ENCODE results near the gene KRTAP16-1. TPM values are rescaled to one million over a fixed set of nuclear protein-coding genes. Genes with fewer than 3 reads are reported as not detected.

KRTAP16-1 gene
- total RNA-seq, 4 donors from 2014 or later = 5.9 TPM; not detected in 3

GRCh38 chr17:41267711-41268110 lies 41.4 kb downstream of the KRTAP16-1 start:
- TF ChIP-seq CTCF (IDR thresholded peaks at IDR 0.05) (no peak), POLR2A (IDR thresholded peaks at IDR 0.05) (no peak)
- 91% methylated on average over 3 of the region's 3 CpGs; no CpG with 5 or more reads in 1 of the 2 donors for WGBS, 2 donors
- intact Hi-C loops (cut with DNase I; ENCODE audit: low total_unique reads) = no loop called here
- no peak overlapping the region for H3K4me3 ChIP-seq (ENCODE audit: low read depth, poor library complexity, severe bottlenecking)
- DNase-seq (ENCODE audit: low spot score in 2 of 2) = no peak

DNA sequence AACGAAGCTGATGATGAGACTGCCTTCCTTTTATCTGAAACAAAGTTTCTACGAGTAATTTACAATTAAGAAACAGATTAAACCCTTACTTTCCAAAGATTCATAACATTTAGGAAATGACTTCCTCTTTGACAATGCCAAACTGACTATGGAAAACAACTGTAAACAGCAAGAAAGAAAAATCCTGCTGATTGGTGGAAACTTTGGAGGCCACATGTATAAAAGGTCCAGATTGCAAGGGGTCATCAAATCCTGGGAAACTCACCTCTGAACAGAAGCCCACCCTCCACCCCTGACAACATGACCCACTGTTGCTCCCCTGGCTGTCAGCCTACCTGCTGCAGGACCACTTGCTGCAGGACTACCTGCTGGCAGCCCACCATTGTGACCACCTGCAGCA lies 44.0 kb downstream of the KRTAP16-1 start, which contains the start of gene KRTAP9-6:
KRTAP9-6 (plus strand) TSS at position 301 of the 400 bp plus-strand sequence; CDS start at position 301, 0 bp downstream.
- no peak for TF ChIP-seq POLR2A (IDR thresholded peaks at IDR 0.05)
- TF ChIP-seq CTCF (IDR thresholded peaks at IDR 0.05) = no peak

DNA sequence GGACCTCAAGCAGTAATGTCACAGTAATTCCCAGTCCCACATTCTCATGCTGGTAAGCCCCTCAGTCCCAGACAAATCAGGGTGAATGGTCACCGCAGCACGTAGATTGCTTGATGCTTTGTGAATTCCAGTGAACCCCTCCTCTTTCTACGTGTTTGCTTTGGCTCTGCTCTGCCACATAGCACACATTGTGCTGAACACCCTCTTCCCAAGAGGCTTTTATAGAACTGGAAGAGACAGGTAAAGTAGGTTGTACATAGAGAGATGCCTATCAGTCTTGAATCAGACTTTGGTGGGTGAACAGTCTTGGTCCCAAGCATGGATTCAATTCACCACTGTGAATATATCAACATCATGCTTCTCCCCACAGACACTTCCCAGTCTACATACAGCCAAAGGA lies 44.5 kb downstream of the KRTAP16-1 start:
- 86 to 90% methylated on average over 3 of the region's 3 CpGs for WGBS, 2 donors
- intact Hi-C loops (cut with DNase I; ENCODE audit: low total_unique reads) = no loop called here
- TF ChIP-seq POLR2A (IDR thresholded peaks at IDR 0.05) (no peak), CTCF (IDR thresholded peaks at IDR 0.05) (no peak)
- H3K4me3 ChIP-seq (ENCODE audit: low read depth, poor library complexity, severe bottlenecking) = no peak overlapping the region
- DNase-seq (ENCODE audit: low spot score in 2 of 2) = no peak

More for the DNA sequence above, 44.0 kb downstream of the KRTAP16-1 start, which contains the start of gene KRTAP9-6:
- H3K4me3 ChIP-seq (ENCODE audit: low read depth, poor library complexity, severe bottlenecking) = no peak within 1 kb of the TSS
- intact Hi-C loops (cut with DNase I; ENCODE audit: low total_unique reads) = no loop called here
- DNase-seq (ENCODE audit: low spot score in 2 of 2) = no peak
- 62 to 66% methylated on average over 2 of the region's 2 CpGs for WGBS, 2 donors

GRCh38 chr17:41263212-41263611 lies 45.9 kb downstream of the KRTAP16-1 start:
- intact Hi-C loops (cut with DNase I; ENCODE audit: low total_unique reads) = no loop called here
- no peak overlapping the region for H3K4me3 ChIP-seq (ENCODE audit: low read depth, poor library complexity, severe bottlenecking)
- no peak for DNase-seq (ENCODE audit: low spot score in 2 of 2)
- TF ChIP-seq CTCF (IDR thresholded peaks at IDR 0.05) (no peak), POLR2A (IDR thresholded peaks at IDR 0.05) (no peak)
- 82% methylated on average over 2 of the region's 2 CpGs for WGBS, 2 donors

DNA sequence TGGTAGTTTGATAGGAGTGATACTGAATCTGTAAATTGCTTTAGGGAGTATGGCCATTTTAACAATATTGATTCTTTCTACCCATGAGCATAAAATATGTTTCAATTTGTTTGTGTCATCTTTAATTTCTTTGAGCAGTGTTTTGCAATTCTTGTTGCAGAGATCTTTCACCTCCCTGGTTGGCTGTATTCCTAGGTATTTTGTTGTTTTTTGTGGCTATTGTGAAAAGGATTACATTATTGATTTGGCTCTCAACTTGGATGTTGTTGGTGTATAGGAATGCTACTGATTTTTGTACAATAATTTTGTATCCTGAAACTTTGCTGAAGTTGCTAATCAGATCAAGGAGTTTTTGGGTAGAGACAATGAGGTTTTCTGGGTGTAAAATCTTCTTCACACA lies 50.7 kb downstream of the KRTAP16-1 start:
- H3K4me3 ChIP-seq (ENCODE audit: low read depth, poor library complexity, severe bottlenecking) = no peak overlapping the region
- TF ChIP-seq CTCF (IDR thresholded peaks at IDR 0.05) = no peak
- TF ChIP-seq POLR2A (IDR thresholded peaks at IDR 0.05) = no peak
- intact Hi-C loops (cut with DNase I; ENCODE audit: low total_unique reads) = no loop called here
- no peak for DNase-seq (ENCODE audit: low spot score in 2 of 2)

Other genes with a start within 250 kb of the KRTAP16-1 start
- 10 to 100 TPM in 1 of 4 donors, 1 to 10 TPM in 1, not detected in 2; 3.9 to 12.8 TPM for gene KRTAP2-3, start 249.2 kb downstream of the KRTAP16-1 start, total RNA-seq
- gene KRTAP2-4, start 243.4 kb downstream of the KRTAP16-1 start, total RNA-seq = 10 to 100 TPM in 1 of 4 donors, not detected in 3; 61.4 TPM
- gene KRTAP4-7, start 225.2 kb downstream of the KRTAP16-1 start, total RNA-seq = 10 to 100 TPM in 1 of 4 donors, 1 to 10 TPM in 1, under 1 TPM in 1, not detected in 1; 0.54 to 73.1 (median 2.4) TPM
- 10 to 100 TPM in 1 of 4 donors, not detected in 3; 27.3 TPM for gene KRTAP4-8, start 211.2 kb downstream of the KRTAP16-1 start, total RNA-seq
- not detected for gene KRTAP4-16, start 207.1 kb downstream of the KRTAP16-1 start, total RNA-seq
- 10 to 100 TPM in 1 of 4 donors, 1 to 10 TPM in 1, under 1 TPM in 1, not detected in 1; 0.44 to 73.5 (median 2.6) TPM for gene KRTAP4-9, start 203.9 kb downstream of the KRTAP16-1 start, total RNA-seq
- 10 to 100 TPM in 1 of 4 donors, under 1 TPM in 1, not detected in 2; 0.89 to 20.6 TPM for gene KRTAP4-11, start 190.9 kb downstream of the KRTAP16-1 start, total RNA-seq
- gene KRTAP4-12, start 185.1 kb downstream of the KRTAP16-1 start, total RNA-seq = 10 to 100 TPM in 1 of 4 donors, not detected in 3; 57.0 TPM
- gene KRTAP4-6, start 168.8 kb downstream of the KRTAP16-1 start, total RNA-seq = 10 to 100 TPM in 1 of 4 donors, under 1 TPM in 1, not detected in 2; 0.25 to 54.3 TPM
- gene KRTAP4-5, start 159.5 kb downstream of the KRTAP16-1 start, total RNA-seq = 10 to 100 TPM in 1 of 4 donors, under 1 TPM in 1, not detected in 2; 0.34 to 14.9 TPM
- 100 to 1,000 TPM in 1 of 4 donors, under 1 TPM in 1, not detected in 2; 0.84 to 102 TPM for gene KRTAP4-4, start 148.6 kb downstream of the KRTAP16-1 start, total RNA-seq
- 10 to 100 TPM in 1 of 4 donors, 1 to 10 TPM in 1, not detected in 2; 1.2 to 54.0 TPM for gene KRTAP4-3, start 141.1 kb downstream of the KRTAP16-1 start, total RNA-seq
- 10 to 100 TPM in 1 of 4 donors, 1 to 10 TPM in 1, not detected in 2; 5.0 to 75.4 TPM for gene KRTAP4-2, start 131.1 kb downstream of the KRTAP16-1 start, total RNA-seq
- gene KRTAP4-1, start 124.4 kb downstream of the KRTAP16-1 start, total RNA-seq = 10 to 100 TPM in 1 of 4 donors, 1 to 10 TPM in 1, not detected in 2; 2.1 to 66.2 TPM
- under 1 TPM in 1 of 4 donors, not detected in 3; 0.91 TPM for gene KRTAP9-1, start 119.4 kb downstream of the KRTAP16-1 start, total RNA-seq
- 100 to 1,000 TPM in 1 of 4 donors, 10 to 100 TPM in 1, not detected in 2; 18.1 to 183 TPM for gene KRTAP9-2, start 82.7 kb downstream of the KRTAP16-1 start, total RNA-seq
- gene KRTAP9-3, start 76.9 kb downstream of the KRTAP16-1 start, total RNA-seq = 100 to 1,000 TPM in 1 of 4 donors, 1 to 10 TPM in 1, under 1 TPM in 1, not detected in 1; 0.27 to 218 (median 8.7) TPM
- 100 to 1,000 TPM in 1 of 4 donors, under 1 TPM in 2, not detected in 1; 0.47 to 120 (median 0.97) TPM for gene KRTAP9-8, start 71.3 kb downstream of the KRTAP16-1 start, total RNA-seq
- 100 to 1,000 TPM in 1 of 4 donors, 1 to 10 TPM in 1, under 1 TPM in 1, not detected in 1; 0.37 to 177 (median 2.1) TPM for gene KRTAP9-4, start 59.6 kb downstream of the KRTAP16-1 start, total RNA-seq
- 10 to 100 TPM in 1 of 4 donors, 1 to 10 TPM in 1, not detected in 2; 2.1 to 94.5 TPM for gene KRTAP9-9, start 53.9 kb downstream of the KRTAP16-1 start, total RNA-seq
- under 1 TPM in 2 of 4 donors, not detected in 2; 0.38 to 0.62 TPM for gene KRTAP9-6, start 43.9 kb downstream of the KRTAP16-1 start, total RNA-seq
- gene KRTAP9-7, start 33.6 kb downstream of the KRTAP16-1 start, total RNA-seq = 10 to 100 TPM in 1 of 4 donors, under 1 TPM in 1, not detected in 2; 0.51 to 17.1 TPM
- gene KRTAP29-1, start 6.5 kb downstream of the KRTAP16-1 start, total RNA-seq = 1 to 10 TPM in 1 of 4 donors, not detected in 3; 2.5 TPM
- gene KRTAP17-1, start 6.4 kb upstream of the KRTAP16-1 start, total RNA-seq = 10 to 100 TPM in 1 of 4 donors, 1 to 10 TPM in 1, not detected in 2; 1.3 to 38.6 TPM
- 10 to 100 TPM in 2 of 4 donors, under 1 TPM in 1, not detected in 1; 0.25 to 73.9 (median 11.0) TPM for gene KRT33A, start 41.5 kb upstream of the KRTAP16-1 start, total RNA-seq
- gene KRT33B, start 60.5 kb upstream of the KRTAP16-1 start, total RNA-seq = 100 to 1,000 TPM in 1 of 4 donors, 1 to 10 TPM in 1, under 1 TPM in 1, not detected in 1; 0.25 to 117 (median 4.4) TPM
- 100 to 1,000 TPM in 1 of 4 donors, 10 to 100 TPM in 1, 1 to 10 TPM in 1, under 1 TPM in 1; 0.72 to 143 (median 6.3) TPM for gene KRT34, start 73.0 kb upstream of the KRTAP16-1 start, total RNA-seq
- gene KRT31, start 88.3 kb upstream of the KRTAP16-1 start, total RNA-seq = 100 to 1,000 TPM in 1 of 4 donors, 10 to 100 TPM in 3; 15.9 to 197 (median 24.1) TPM
- not detected for gene KRT37, start 115.3 kb upstream of the KRTAP16-1 start, total RNA-seq
- gene KRT38, start 131.7 kb upstream of the KRTAP16-1 start, total RNA-seq = 1 to 10 TPM in 2 of 4 donors, not detected in 2; 1.3 to 1.8 TPM
- 10 to 100 TPM in 1 of 4 donors, under 1 TPM in 1, not detected in 2; 0.46 to 11.6 TPM for gene KRT32, start 158.1 kb upstream of the KRTAP16-1 start, total RNA-seq
- gene KRT35, start 171.8 kb upstream of the KRTAP16-1 start, total RNA-seq = under 1 TPM in 1 of 4 donors, not detected in 3; 0.84 TPM
- gene KRT36, start 180.6 kb upstream of the KRTAP16-1 start, total RNA-seq = under 1 TPM in 1 of 4 donors, not detected in 3; 0.97 TPM
- under 1 TPM in 2 of 4 donors, not detected in 2; 0.19 to 0.46 TPM for gene KRT13, start 196.3 kb upstream of the KRTAP16-1 start, total RNA-seq
- gene KRT15, start 209.6 kb upstream of the KRTAP16-1 start, total RNA-seq = 1,000 to 10,000 TPM in 2 of 4 donors, 100 to 1,000 TPM in 2; 802 to 1,380 (median 1,140) TPM
- 100 to 1,000 TPM in 3 of 4 donors, 10 to 100 TPM in 1; 96.0 to 482 (median 285) TPM for gene KRT19, start 219.0 kb upstream of the KRTAP16-1 start, total RNA-seq